ENCODE measurements around the gene ACTR6. TPM values are rescaled to one million over a fixed set of nuclear protein-coding genes. Genes with fewer than 3 reads are reported as not detected.
A peak's percentile ranks its signal among the peaks of the same experiment; 100 is the strongest.

The ACTR6 gene
- total and polyA plus RNA-seq, 9 of the 15 experiments (the other 6 are each of a cell fraction or from before 2014, with no cell fraction given) = 26.1 to 109 (median 70.9) TPM

- no peak for TF ChIP-seq ZBTB5 (IDR thresholded peaks at IDR 0.05)
- no peak for TF ChIP-seq TRIM25 (IDR thresholded peaks at IDR 0.05; ENCODE audit: borderline replicate concordance)
- no peak for TF ChIP-seq ELF4 (CRISPR knock-in tag; IDR thresholded peaks at IDR 0.05)
- peak; percentile 91 for TF ChIP-seq GABPB1 (CRISPR knock-in tag; IDR thresholded peaks at IDR 0.05)
- no peak for TF ChIP-seq NFYB (IDR thresholded peaks at IDR 0.05; ENCODE audit: extremely low read depth, insufficient read length)
- no peak for TF ChIP-seq NCOR1 (IDR thresholded peaks at IDR 0.05)
- TF ChIP-seq ZNF395 (CRISPR knock-in tag; IDR thresholded peaks at IDR 0.05) = 0 out of 2 replicates have a peak, but pooled peaks have one; percentile 32
- TF ChIP-seq ZNF217 (CRISPR knock-in tag; IDR thresholded peaks at IDR 0.05) = no peak
- TF ChIP-seq RBM17 (IDR thresholded peaks at IDR 0.05; ENCODE audit: borderline replicate concordance, low read depth, low read length) = no peak
- TF ChIP-seq CEBPG (CRISPR knock-in tag; IDR thresholded peaks at IDR 0.05) = no peak
- TF ChIP-seq CEBPG (tag; conservative IDR thresholded peaks at IDR 0.05 in 1 of 2, IDR thresholded peaks at IDR 0.05 in 1 of 2) = no peak
- TF ChIP-seq OTX1 (CRISPR knock-in tag; IDR thresholded peaks at IDR 0.05) = no peak
- TF ChIP-seq ARHGAP35 (IDR thresholded peaks at IDR 0.05; ENCODE audit: partially characterized antibody) = no peak
- no peak for TF ChIP-seq LARP7 (IDR thresholded peaks at IDR 0.05)
- TF ChIP-seq ZNF324 (CRISPR knock-in tag; IDR thresholded peaks at IDR 0.05) = no peak
- TF ChIP-seq KDM2B (CRISPR knock-in tag; IDR thresholded peaks at IDR 0.05) = no peak
- TF ChIP-seq RERE (CRISPR knock-in tag; IDR thresholded peaks at IDR 0.05; ENCODE audit: borderline replicate concordance) = no peak
Observed at GRCh38 chr12:100200463-100201181, at the start of gene ACTR6 (continued).

All from K562 (cell line).